H9 (cell line): ENCODE measurements around the gene COL4A2. TPM values are rescaled to one million over a fixed set of nuclear protein-coding genes. Genes with fewer than 3 reads are reported as not detected.

Experiments used
- DNase-seq: peaks from one replicate; pipeline ENCODE4 v3.0.0-alpha.2; 2017
- H2AFZ ChIP-seq: one replicate; pipeline ENCODE4 v1.6.1; 2013; ENCODE audit warnings: mild to moderate bottlenecking, low read length, control low read depth, moderate library complexity
- H2AK5ac ChIP-seq: 2 replicates; pipeline ENCODE4 v1.6.1; 2013; ENCODE audit warnings: low read length, control low read depth, mixed read lengths; ENCODE audit not compliant: insufficient read length
- H2BK120ac ChIP-seq: one replicate; pipeline ENCODE4 v1.6.1; 2013; ENCODE audit warnings: low read depth, mild to moderate bottlenecking, low read length, control low read depth, inconsistent platforms; ENCODE audit not compliant: poor library complexity, severe bottlenecking
- H2BK12ac ChIP-seq: 2 replicates; pipeline ENCODE4 v1.6.1; 2013; ENCODE audit warnings: low read length, control low read depth, mixed read lengths, low read depth; ENCODE audit not compliant: insufficient read length
- H2BK15ac ChIP-seq: 2 replicates; pipeline ENCODE4 v1.6.1; 2013; ENCODE audit warnings: low read depth, low read length, control low read depth
- H2BK20ac ChIP-seq: one replicate; pipeline ENCODE4 v1.6.1; 2013; ENCODE audit warnings: low read depth, mild to moderate bottlenecking, low read length, control low read depth, inconsistent platforms; ENCODE audit not compliant: poor library complexity, severe bottlenecking
- H2BK5ac ChIP-seq: 2 replicates; pipeline ENCODE4 v1.6.1; 2013; ENCODE audit warnings: low read length, control low read depth, mixed read lengths; ENCODE audit not compliant: insufficient read length
- H3K14ac ChIP-seq: 2 replicates; pipeline ENCODE4 v1.6.1; 2013; ENCODE audit warnings: low read length, control low read depth; ENCODE audit not compliant: insufficient read depth
- H3K18ac ChIP-seq: 2 replicates; pipeline ENCODE4 v1.6.1; 2013; ENCODE audit warnings: low read depth, mild to moderate bottlenecking, mixed read lengths, low read length, control low read depth; ENCODE audit not compliant: insufficient read length
- H3K23ac ChIP-seq: 2 replicates; pipeline ENCODE4 v1.6.1; 2013; ENCODE audit warnings: low read length, control low read depth, mixed read lengths, low read depth; ENCODE audit not compliant: insufficient read length
- H3K23me2 ChIP-seq: 2 replicates; pipeline ENCODE4 v1.6.1; 2013; ENCODE audit warnings: low read depth, mild to moderate bottlenecking, mixed read lengths, low read length, control low read depth; ENCODE audit not compliant: insufficient read length, poor library complexity, severe bottlenecking
- H3K27ac ChIP-seq: 2 replicates; pipeline ENCODE4 v1.5.1; 2013; ENCODE audit warnings: low read length, control low read depth, mixed read lengths, low read depth; ENCODE audit not compliant: insufficient read length
- H3K27me3 ChIP-seq: 2 replicates; pipeline ENCODE4 v1.6.1; 2013; ENCODE audit warnings: low read length, control low read depth, inconsistent platforms; ENCODE audit not compliant: insufficient read depth
- H3K4ac ChIP-seq: 2 replicates; pipeline ENCODE4 v1.6.1; 2013; ENCODE audit warnings: low read depth, mild to moderate bottlenecking, control low read depth, inconsistent platforms, low read length, moderate library complexity
- H3K4me1 ChIP-seq: 2 replicates; pipeline ENCODE4 v1.6.1; 2013; ENCODE audit warnings: low read length, control low read depth, inconsistent platforms; ENCODE audit not compliant: insufficient read depth
- H3K4me2 ChIP-seq: 2 replicates; pipeline ENCODE4 v1.6.1; 2013; ENCODE audit warnings: low read length, control low read depth, mixed read lengths; ENCODE audit not compliant: insufficient read length, insufficient read depth
- H3K56ac ChIP-seq: 2 replicates; pipeline ENCODE4 v1.6.1; 2013; ENCODE audit warnings: low read depth, mild to moderate bottlenecking, mixed read lengths, low read length, control low read depth; ENCODE audit not compliant: insufficient read length
- H3K79me1 ChIP-seq: 2 replicates; pipeline ENCODE4 v1.6.1; 2013; ENCODE audit warnings: low read depth, mild to moderate bottlenecking, moderate library complexity, low read length, control low read depth, inconsistent platforms; ENCODE audit not compliant: insufficient read depth, poor library complexity, severe bottlenecking
- H3K79me2 ChIP-seq: 2 replicates; pipeline ENCODE4 v1.6.1; 2013; ENCODE audit warnings: low read length, control low read depth, inconsistent platforms; ENCODE audit not compliant: insufficient read depth
- H3K9ac ChIP-seq: 2 replicates; pipeline ENCODE4 v1.6.1; 2013; ENCODE audit warnings: low read length, control low read depth, mixed read lengths; ENCODE audit not compliant: insufficient read length; ENCODE audit errors: extremely low read depth
- H3K9me3 ChIP-seq: one replicate; pipeline ENCODE4 v1.6.1; 2013; ENCODE audit warnings: low read depth, low read length, inconsistent platforms; ENCODE audit not compliant: control insufficient read depth
- H3T11ph ChIP-seq: one replicate; pipeline ENCODE4 v1.6.1; 2013; ENCODE audit warnings: mild to moderate bottlenecking, low read length, control low read depth, inconsistent platforms
- H4K20me1 ChIP-seq: one replicate; pipeline ENCODE4 v1.6.1; 2013; ENCODE audit not compliant: control insufficient read depth, insufficient read length, insufficient read depth
- H4K5ac ChIP-seq: 2 replicates; pipeline ENCODE4 v1.6.1; 2013; ENCODE audit warnings: low read depth, mild to moderate bottlenecking, mixed read lengths, low read length, control low read depth; ENCODE audit not compliant: insufficient read length
- H4K8ac ChIP-seq: replicated peaks from 2 replicates; pipeline ENCODE4 v1.6.1; 2013; ENCODE audit warnings: low read length, control low read depth, mixed read lengths, low read depth; ENCODE audit not compliant: insufficient read length
- H4K91ac ChIP-seq: 2 replicates; pipeline ENCODE4 v1.6.1; 2013; ENCODE audit warnings: low read depth, mild to moderate bottlenecking, moderate library complexity, mixed read lengths, low read length, control low read depth; ENCODE audit not compliant: insufficient read length
- H3K27ac Mint-ChIP-seq, 3 experiments: 2 replicates in 2 of 3; 3 replicates in 1 of 3; pipeline ENCODE4 v1.8.0; 2020 to 2021; ENCODE audit warnings: mixed read lengths in 3 of 3, mild to moderate bottlenecking in 1 of 3, moderate library complexity in 1 of 3
- H3K27me3 Mint-ChIP-seq: 2 replicates; pipeline ENCODE4 v1.8.0; 2021; ENCODE audit warnings: low read depth, mild to moderate bottlenecking, moderate library complexity, mixed read lengths
- H3K36me3 Mint-ChIP-seq, 3 experiments: 2 replicates in 2 of 3; 3 replicates in 1 of 3; pipeline ENCODE4 v1.8.0; 2020 to 2021; ENCODE audit warnings: low read depth in 3 of 3, mixed read lengths in 3 of 3; ENCODE audit not compliant: insufficient read depth in 1 of 3
- H3K4me1 Mint-ChIP-seq, 2 experiments: 2 replicates each; pipeline ENCODE4 v1.8.0; 2020; ENCODE audit warnings: mixed read lengths in 2 of 2
- H3K4me3 Mint-ChIP-seq, 2 experiments: 2 replicates in 1 of 2; 3 replicates in 1 of 2; pipeline ENCODE4 v1.8.0; 2020 to 2021; ENCODE audit warnings: mild to moderate bottlenecking in 2 of 2, mixed read lengths in 2 of 2, moderate library complexity in 1 of 2
- H3K9me3 Mint-ChIP-seq, 2 experiments: 2 replicates in 1 of 2; 3 replicates in 1 of 2; pipeline ENCODE4 v1.8.0; 2020; ENCODE audit warnings: mild to moderate bottlenecking in 2 of 2, mixed read lengths in 2 of 2, moderate library complexity in 1 of 2
- WGBS: extraction: QIAGEN DNeasy Blood & Tissue Kit; methylation state at CpG from one replicate; pipeline ENCODE4 v1.1.7; 2013; ENCODE audit warnings: missing lambda C conversion rate, low lambda C conversion rate, mixed read lengths; ENCODE audit not compliant: insufficient read length; ENCODE audit errors: extremely low coverage; 5-methylcytosine and 5-hydroxymethylcytosine counted together
- total RNA-seq: library from RNA; stranded (reverse); gene quantifications from 2 replicates; pipeline ENCODE4 v1.2.1, GENCODE V29; 2021
- TF ChIP-seq, protein P1 (sequence below): fragments of 200-600 bp; sonication (generic); conservative IDR thresholded peaks from 3 replicates; pipeline ENCODE4 v1.8.0; 2021; ENCODE audit warnings: antibody characterized with exemption, mild to moderate bottlenecking

The COL4A2 gene
- total RNA-seq, 1 experiment from 2014 or later = 76.5 TPM

GRCh38 chr13:110400786-110401533, 93.9 kb downstream of the COL4A2 start:
- WGBS = no CpG with 5 or more reads among the region's 3 CpGs
- no peaks in the 10 kb centered on the region for H3K79me1 ChIP-seq
- no peak overlapping the region for H3K9ac ChIP-seq
- H2AFZ ChIP-seq = no peak overlapping the region
- H2BK20ac ChIP-seq = no peak overlapping the region
- no peaks in the 10 kb centered on the region for H3K9me3 ChIP-seq
- H3K36me3 Mint-ChIP-seq = no peaks in the 10 kb centered on the region; a peak in 1 of 7 replicates
- no peak overlapping the region for H4K5ac ChIP-seq
- H3K14ac ChIP-seq = no peak overlapping the region
- no peak overlapping the region for H3K4me2 ChIP-seq
- H2AK5ac ChIP-seq = no peak overlapping the region
- H3K27me3 Mint-ChIP-seq = no peaks in the 10 kb centered on the region
- no peaks in the 10 kb centered on the region for H3K79me2 ChIP-seq
- no peaks in the 10 kb centered on the region for H3K4me1 ChIP-seq
- H3K27ac Mint-ChIP-seq = no peak overlapping the region
- DNase-seq = no peak
- H3K4ac ChIP-seq = no peak overlapping the region
- no peak overlapping the region for H3T11ph ChIP-seq
- no peaks in the 10 kb centered on the region for H3K23me2 ChIP-seq
- no peak overlapping the region for H4K91ac ChIP-seq
- H2BK120ac ChIP-seq = no peak overlapping the region
- no peak overlapping the region for H2BK12ac ChIP-seq
- H3K27ac ChIP-seq = no peak overlapping the region
- H4K8ac ChIP-seq = no peak overlapping the region
- no peaks in the 10 kb centered on the region for H3K9me3 Mint-ChIP-seq
- H4K20me1 ChIP-seq = no peaks in the 10 kb centered on the region
- TF ChIP-seq, protein P1, sequence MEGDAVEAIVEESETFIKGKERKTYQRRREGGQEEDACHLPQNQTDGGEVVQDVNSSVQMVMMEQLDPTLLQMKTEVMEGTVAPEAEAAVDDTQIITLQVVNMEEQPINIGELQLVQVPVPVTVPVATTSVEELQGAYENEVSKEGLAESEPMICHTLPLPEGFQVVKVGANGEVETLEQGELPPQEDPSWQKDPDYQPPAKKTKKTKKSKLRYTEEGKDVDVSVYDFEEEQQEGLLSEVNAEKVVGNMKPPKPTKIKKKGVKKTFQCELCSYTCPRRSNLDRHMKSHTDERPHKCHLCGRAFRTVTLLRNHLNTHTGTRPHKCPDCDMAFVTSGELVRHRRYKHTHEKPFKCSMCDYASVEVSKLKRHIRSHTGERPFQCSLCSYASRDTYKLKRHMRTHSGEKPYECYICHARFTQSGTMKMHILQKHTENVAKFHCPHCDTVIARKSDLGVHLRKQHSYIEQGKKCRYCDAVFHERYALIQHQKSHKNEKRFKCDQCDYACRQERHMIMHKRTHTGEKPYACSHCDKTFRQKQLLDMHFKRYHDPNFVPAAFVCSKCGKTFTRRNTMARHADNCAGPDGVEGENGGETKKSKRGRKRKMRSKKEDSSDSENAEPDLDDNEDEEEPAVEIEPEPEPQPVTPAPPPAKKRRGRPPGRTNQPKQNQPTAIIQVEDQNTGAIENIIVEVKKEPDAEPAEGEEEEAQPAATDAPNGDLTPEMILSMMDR = no peak
- H3K18ac ChIP-seq = no peak overlapping the region
- no peak overlapping the region for H2BK5ac ChIP-seq
- no peak overlapping the region for H2BK15ac ChIP-seq
- H3K4me1 Mint-ChIP-seq = peaks cover 4% of the 10 kb centered on the region in 2 experiments
- no peaks in the 10 kb centered on the region for H3K27me3 ChIP-seq
- H3K23ac ChIP-seq = no peak overlapping the region
- no peak overlapping the region for H3K56ac ChIP-seq
- H3K4me3 Mint-ChIP-seq = no peak overlapping the region
